GM12872 (cell line): ENCODE measurements around the gene TBATA.

Source experiments
- CTCF ChIP-seq: IDR thresholded peaks from 3 replicates; pipeline ENCODE4 v1.5.1; 2011; ENCODE audit warnings: low read depth, mild to moderate bottlenecking, low read length, moderate library complexity; ENCODE audit not compliant: insufficient read depth

TBATA gene

DNA sequence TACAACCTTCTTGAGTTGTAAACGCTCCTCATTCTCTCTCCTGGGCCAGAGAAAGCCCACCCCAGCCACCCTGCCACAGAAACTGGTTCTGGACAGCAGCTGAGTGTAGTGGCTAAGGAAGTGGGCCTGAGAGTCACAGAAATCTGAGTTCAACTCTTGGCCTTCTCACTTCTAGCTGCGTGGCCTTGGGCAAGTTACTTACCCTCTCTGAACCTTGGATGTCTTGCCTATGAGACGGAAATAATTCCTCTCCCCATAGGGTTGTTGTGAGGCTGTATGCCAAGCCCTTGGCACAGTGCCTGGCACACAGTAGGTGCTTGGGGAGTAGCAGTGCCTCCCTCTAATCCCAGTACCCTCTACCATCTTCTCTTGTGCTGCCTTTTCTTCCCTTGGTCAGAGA is 61.4 kb downstream of the TBATA start:
- no peak for TF ChIP-seq CTCF

- TF ChIP-seq CTCF: no peak
Measured at GRCh38 chr10:70722820-70723424, 62.3 kb downstream of the TBATA start.
